Measurements from ENCODE around the gene MYT1. TPM values are rescaled to one million over a fixed set of nuclear protein-coding genes. Genes with fewer than 3 reads are reported as not detected.
"Not testable (repeated sequence)": the region's sequence is repeated elsewhere in the genome, so short reads cannot be mapped to it uniquely, and the experiment has no call there.

MYT1 gene
- total RNA-seq, 1 experiment from 2014 or later, result not detected

GRCh38 chr20:64177384-64177783 is 13.1 kb downstream of the MYT1 start:
- Mint-ChIP-seq H3K27me3 (ENCODE audit: insufficient read depth, unreplicated experiment) (peaks cover 46% of the 10 kb centered on the region), H3K4me3 (ENCODE audit: unreplicated experiment) (no peak overlapping the region), H3K27ac (ENCODE audit: low read depth, unreplicated experiment) (no peak overlapping the region), H3K9me3 (ENCODE audit: unreplicated experiment) (no peaks in the 10 kb centered on the region), H3K36me3 (ENCODE audit: insufficient read depth, unreplicated experiment) (no peaks in the 10 kb centered on the region), H3K4me1 (ENCODE audit: insufficient read depth, unreplicated experiment) (no peaks in the 10 kb centered on the region)
- intact Hi-C loops (cut with micrococcal nuclease), result no loop called here
- BruUV-seq (replicated peaks), result no TSS peak
- POLR2A ChIA-PET, result no interaction called here
- CTCF ChIA-PET, result interaction anchor here (1.1 to 1.5 kb wide), 2 partner anchors 8 to 21 kb away, joined by 3 to 4 read pairs; no protein-coding TSS in a partner anchor
- TF ChIP-seq CTCF (IDR thresholded peaks at IDR 0.05; ENCODE audit: unreplicated experiment), result no peak
- DNase-seq (ENCODE audit: unreplicated experiment), result no peak

- Mint-ChIP-seq H3K27me3 (ENCODE audit: insufficient read depth, unreplicated experiment) (peaks cover 46% of the 10 kb centered on the region), H3K4me3 (ENCODE audit: unreplicated experiment) (no peak overlapping the region), H3K9me3 (ENCODE audit: unreplicated experiment) (no peaks in the 10 kb centered on the region), H3K27ac (ENCODE audit: low read depth, unreplicated experiment) (no peak overlapping the region), H3K36me3 (ENCODE audit: insufficient read depth, unreplicated experiment) (no peaks in the 10 kb centered on the region), H3K4me1 (ENCODE audit: insufficient read depth, unreplicated experiment) (no peaks in the 10 kb centered on the region)
- no TSS peak for BruUV-seq (replicated peaks)
- POLR2A ChIA-PET, result no interaction called here
- intact Hi-C loops (cut with micrococcal nuclease), result no loop called here
- no peak for DNase-seq (ENCODE audit: unreplicated experiment)
- no peak for TF ChIP-seq CTCF (IDR thresholded peaks at IDR 0.05; ENCODE audit: unreplicated experiment)
- CTCF ChIA-PET, result interaction anchor here (1.1 to 1.5 kb wide), 2 partner anchors 8 to 21 kb away, joined by 3 to 4 read pairs; no protein-coding TSS in a partner anchor
Measured at GRCh38 chr20:64177787-64178186, 13.5 kb downstream of the MYT1 start.

- H3K36me3 Mint-ChIP-seq (ENCODE audit: insufficient read depth, unreplicated experiment); intact Hi-C loops (cut with micrococcal nuclease); CTCF ChIA-PET; H3K9me3 Mint-ChIP-seq (ENCODE audit: unreplicated experiment); H3K27ac Mint-ChIP-seq (ENCODE audit: low read depth, unreplicated experiment); H3K4me1 Mint-ChIP-seq (ENCODE audit: insufficient read depth, unreplicated experiment); POLR2A ChIA-PET; H3K4me3 Mint-ChIP-seq (ENCODE audit: unreplicated experiment); DNase-seq (ENCODE audit: unreplicated experiment); BruUV-seq (replicated peaks): not testable (repeated sequence)
- peaks cover 47% of the 10 kb centered on the region for H3K27me3 Mint-ChIP-seq (ENCODE audit: insufficient read depth, unreplicated experiment)
Measured at GRCh38 chr20:64178925-64179324, 14.7 kb downstream of the MYT1 start.

- POLR2A ChIA-PET, result no interaction called here
- Mint-ChIP-seq H3K27me3 (ENCODE audit: insufficient read depth, unreplicated experiment) (peaks cover 56% of the 10 kb centered on the region), H3K36me3 (ENCODE audit: insufficient read depth, unreplicated experiment) (no peaks in the 10 kb centered on the region), H3K4me3 (ENCODE audit: unreplicated experiment) (no peak overlapping the region), H3K4me1 (ENCODE audit: insufficient read depth, unreplicated experiment) (no peaks in the 10 kb centered on the region), H3K9me3 (ENCODE audit: unreplicated experiment) (no peaks in the 10 kb centered on the region), H3K27ac (ENCODE audit: low read depth, unreplicated experiment) (no peak overlapping the region)
- no TSS peak for BruUV-seq (replicated peaks)
- intact Hi-C loops (cut with micrococcal nuclease), result no loop called here
- TF ChIP-seq CTCF (IDR thresholded peaks at IDR 0.05; ENCODE audit: unreplicated experiment), result no peak
- CTCF ChIA-PET, result no interaction called here
- DNase-seq (ENCODE audit: unreplicated experiment), result no peak
Measured at GRCh38 chr20:64179805-64180204, 15.6 kb downstream of the MYT1 start.

- Mint-ChIP-seq H3K9me3 (ENCODE audit: unreplicated experiment) (no peaks in the 10 kb centered on the region), H3K27me3 (ENCODE audit: insufficient read depth, unreplicated experiment) (peaks cover 63% of the 10 kb centered on the region), H3K4me1 (ENCODE audit: insufficient read depth, unreplicated experiment) (no peaks in the 10 kb centered on the region), H3K27ac (ENCODE audit: low read depth, unreplicated experiment) (no peak overlapping the region), H3K36me3 (ENCODE audit: insufficient read depth, unreplicated experiment) (no peaks in the 10 kb centered on the region), H3K4me3 (ENCODE audit: unreplicated experiment) (no peak overlapping the region)
- no TSS peak for BruUV-seq (replicated peaks)
- intact Hi-C loops (cut with micrococcal nuclease), result no loop called here
- POLR2A ChIA-PET, result no interaction called here
- no peak for DNase-seq (ENCODE audit: unreplicated experiment)
- no peak for TF ChIP-seq CTCF (IDR thresholded peaks at IDR 0.05; ENCODE audit: unreplicated experiment)
- CTCF ChIA-PET, result no interaction called here
Measured at GRCh38 chr20:64180673-64181072, 16.4 kb downstream of the MYT1 start.

Measured in MCF 10A (cell line).